HFF-Myc (cell line): ENCODE measurements around the gene ZNF407.
"Not testable (repeated sequence)": the region's sequence is repeated elsewhere in the genome, so short reads cannot be mapped to it uniquely, and the experiment has no call there.

Experiments
- DNase-seq: peaks from one replicate; pipeline ENCODE4 v3.0.0-alpha.2; 2011; ENCODE audit warnings: low read depth; ENCODE audit errors: extremely low read depth
- H3K4me3 ChIP-seq: replicated peaks from 2 replicates; pipeline ENCODE4 v1.5.1; 2011; ENCODE audit warnings: low read depth, mild to moderate bottlenecking, control low read depth, low read length
- CTCF ChIP-seq: IDR thresholded peaks from 2 replicates; pipeline ENCODE4 v1.5.1; 2012; ENCODE audit warnings: mild to moderate bottlenecking, low read depth, low read length, control low read depth; ENCODE audit errors: missing control alignments

ZNF407 gene

GRCh38 chr18:75100832-75101630 lies 503.4 kb downstream of the ZNF407 start:
- no peak for DNase-seq
- H3K4me3 ChIP-seq, result no peak overlapping the region
- no peak for TF ChIP-seq CTCF

- no peak for DNase-seq
- H3K4me3 ChIP-seq, result no peak overlapping the region
These were observed 504.2 kb downstream of the ZNF407 start for GRCh38 chr18:75101916-75102315.

GRCh38 chr18:75104029-75104428 lies 506.4 kb downstream of the ZNF407 start:
- H3K4me3 ChIP-seq, DNase-seq: not testable (repeated sequence)

More at GRCh38 chr18:75101916-75102315, 504.2 kb downstream of the ZNF407 start:
- no peak for TF ChIP-seq CTCF

- no peak for TF ChIP-seq CTCF
- no peak overlapping the region for H3K4me3 ChIP-seq
- DNase-seq, result no peak
These were observed 506.8 kb downstream of the ZNF407 start for GRCh38 chr18:75104483-75104882.

GRCh38 chr18:75105551-75106254 lies 508.0 kb downstream of the ZNF407 start:
- TF ChIP-seq CTCF, result no peak
- no peak for DNase-seq
- H3K4me3 ChIP-seq, result no peak overlapping the region

GRCh38 chr18:75106746-75107145 lies 509.1 kb downstream of the ZNF407 start:
- no peak overlapping the region for H3K4me3 ChIP-seq
- TF ChIP-seq CTCF, result no peak
- no peak for DNase-seq

- TF ChIP-seq CTCF, result no peak
- H3K4me3 ChIP-seq, result no peak overlapping the region
- DNase-seq, result no peak
These were observed 509.7 kb downstream of the ZNF407 start for GRCh38 chr18:75107196-75107930.
